Activated T-cell treated with anti-CD3 and anti-CD28 coated beads for 4 hours (primary cell): Measurements from ENCODE around the gene EXOC4.

Source experiments
- DNase-seq: peaks from one replicate; pipeline ENCODE4 v3.0.0-alpha.2; 2020

The EXOC4 gene

DNA sequence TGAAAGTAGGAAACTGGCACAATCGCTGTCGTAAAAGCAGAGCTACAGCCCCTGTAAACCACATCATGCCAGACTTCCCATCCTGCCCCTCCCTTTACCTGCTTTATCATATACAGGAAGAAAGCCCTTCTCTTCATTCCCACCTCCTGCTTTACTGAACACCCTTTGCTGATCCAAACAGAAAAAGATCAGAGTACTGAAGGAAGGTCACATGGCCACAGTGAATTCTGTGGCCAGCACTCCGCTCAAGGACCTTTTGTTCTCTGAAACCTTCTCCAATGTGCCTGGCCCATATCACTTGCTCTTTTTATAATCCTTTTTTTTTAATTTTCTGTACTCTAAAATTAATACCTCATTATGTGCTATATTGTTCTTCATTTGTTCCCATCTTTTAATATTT, 765.4 kb downstream of the EXOC4 start:
- no peak for DNase-seq

- DNase-seq = no peak
Observed at GRCh38 chr7:134019251-134019650, 766.4 kb downstream of the EXOC4 start.

DNA sequence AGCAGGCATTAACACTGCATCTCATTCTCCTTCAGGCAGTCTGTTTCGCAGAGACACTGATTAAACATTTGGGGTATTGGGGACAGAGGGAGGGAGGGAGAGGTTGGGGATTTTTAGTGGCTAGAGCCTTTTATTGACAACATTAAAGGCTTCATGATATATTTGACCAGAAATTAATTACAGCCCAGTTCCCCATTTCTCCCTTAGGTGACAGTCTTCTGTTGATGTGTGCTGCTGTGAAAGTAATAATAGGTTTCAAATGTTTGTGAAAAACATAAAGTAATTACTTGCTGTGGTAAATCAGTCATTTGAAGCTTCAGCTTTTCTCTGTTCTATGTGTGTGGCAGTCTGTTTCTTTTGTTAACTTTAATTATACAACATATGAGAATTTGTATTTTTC, 769.0 kb downstream of the EXOC4 start:
- no peak for DNase-seq

GRCh38 chr7:134022286-134022911, 769.5 kb downstream of the EXOC4 start:
- no peak for DNase-seq

DNA sequence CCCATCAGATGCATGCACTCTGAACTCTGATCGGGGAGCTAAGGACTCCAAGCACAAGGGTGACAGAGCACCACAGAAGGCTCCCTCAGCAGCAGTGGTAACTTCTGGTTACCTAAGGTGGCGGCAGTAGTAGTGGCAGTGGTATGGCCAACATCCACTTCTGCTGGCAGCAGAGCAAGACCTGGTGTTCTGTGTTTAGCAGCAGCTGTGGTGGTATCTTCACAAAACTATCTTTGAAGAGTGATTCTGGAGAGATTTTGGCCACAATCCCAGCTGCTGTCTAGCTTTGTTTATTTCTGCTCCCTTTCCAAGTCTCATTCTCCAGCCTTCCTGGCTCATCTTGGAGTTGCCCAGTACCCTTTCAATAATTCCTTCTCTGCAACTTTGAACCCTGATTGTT, 771.9 kb downstream of the EXOC4 start:
- DNase-seq = no peak

DNA sequence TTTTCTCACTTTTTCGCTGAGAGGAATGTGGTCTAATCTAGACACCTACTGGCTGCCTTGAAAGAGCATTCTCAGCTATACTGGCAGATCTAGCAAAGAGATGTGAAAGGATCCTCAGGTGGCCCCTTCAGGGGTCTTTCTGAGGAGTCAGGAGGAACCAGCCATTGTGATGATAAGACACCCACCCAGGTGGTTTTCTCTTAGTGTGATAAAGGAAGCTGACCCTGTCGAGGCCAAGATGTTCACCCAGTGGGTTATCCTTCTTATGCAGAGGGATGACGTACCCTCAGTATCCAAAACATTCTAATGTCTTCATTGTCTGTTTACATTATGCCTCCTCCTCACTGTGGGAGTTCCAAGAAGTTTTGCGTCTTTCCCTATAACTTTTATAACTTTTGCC, 776.0 kb downstream of the EXOC4 start:
- no peak for DNase-seq

GRCh38 chr7:134029743-134030142, 776.9 kb downstream of the EXOC4 start:
- DNase-seq = no peak

DNA sequence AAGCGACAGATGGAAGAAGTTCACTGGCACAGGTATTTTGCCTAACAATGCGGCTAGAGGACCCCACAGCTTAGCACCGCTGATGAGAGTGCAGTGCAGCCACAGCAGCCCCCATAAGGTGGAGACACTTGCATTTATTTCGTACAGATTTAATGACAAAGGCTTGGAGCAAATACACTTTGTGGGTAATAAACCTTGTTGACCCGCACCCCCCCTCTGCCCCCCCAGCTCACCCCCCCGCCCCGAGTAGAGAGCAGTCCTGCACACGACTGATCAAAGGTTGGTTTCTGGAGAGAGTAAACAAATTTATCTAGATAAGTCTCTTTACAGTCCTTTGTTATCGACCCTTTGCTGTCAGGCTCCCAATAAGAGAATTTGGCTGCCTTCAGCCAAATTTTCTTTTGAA, 777.6 kb downstream of the EXOC4 start:
- no peak for DNase-seq

- no peak for DNase-seq
Observed at GRCh38 chr7:134031835-134032617, 779.1 kb downstream of the EXOC4 start.

DNA sequence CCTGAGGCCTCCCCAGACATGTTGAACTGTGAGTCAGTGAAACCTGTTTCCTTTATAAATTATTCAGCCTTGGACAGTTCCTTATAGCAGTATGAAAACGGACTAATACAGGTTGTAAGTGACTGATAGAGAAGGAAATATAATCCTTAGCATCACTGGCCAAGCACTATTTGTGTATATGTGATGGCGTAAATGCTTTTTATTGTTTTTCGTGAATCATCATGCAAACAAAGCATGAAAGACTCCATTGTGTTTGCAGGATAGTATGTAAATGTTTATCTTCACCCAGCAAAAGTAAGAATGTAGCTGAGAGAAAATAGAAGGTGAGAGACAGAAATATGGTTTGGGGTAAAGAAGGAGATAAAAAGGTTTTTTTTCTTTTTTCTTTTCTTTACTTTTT, 781.8 kb downstream of the EXOC4 start:
- no peak for DNase-seq

GRCh38 chr7:134037991-134038390, 785.1 kb downstream of the EXOC4 start:
- DNase-seq = no peak

- no peak for DNase-seq
Observed at GRCh38 chr7:134040988-134041387, 788.1 kb downstream of the EXOC4 start.

GRCh38 chr7:134041477-134041876, 788.6 kb downstream of the EXOC4 start:
- DNase-seq = no peak

DNA sequence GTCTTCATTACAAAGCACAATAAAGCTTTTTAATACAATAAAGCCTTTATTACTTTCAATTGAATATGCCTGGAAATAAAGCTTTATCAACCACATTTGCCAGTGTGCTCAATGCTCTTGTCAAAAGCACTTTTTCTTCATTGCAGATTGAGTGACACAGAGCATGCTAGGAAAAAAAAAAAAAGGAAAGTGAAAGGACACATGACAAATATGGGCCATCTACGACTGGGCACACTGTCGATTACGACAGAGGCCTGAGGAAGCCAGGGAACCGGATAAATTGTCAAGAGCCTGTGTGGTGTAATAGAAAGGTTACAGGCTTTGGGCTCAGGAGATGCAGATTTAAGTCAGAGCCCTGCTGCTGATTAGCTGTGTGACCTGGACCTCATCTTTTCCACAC, 789.4 kb downstream of the EXOC4 start:
- DNase-seq = no peak

GRCh38 chr7:134044682-134045081, 791.8 kb downstream of the EXOC4 start:
- no peak for DNase-seq

GRCh38 chr7:134045716-134046115, 792.8 kb downstream of the EXOC4 start:
- no peak for DNase-seq

DNA sequence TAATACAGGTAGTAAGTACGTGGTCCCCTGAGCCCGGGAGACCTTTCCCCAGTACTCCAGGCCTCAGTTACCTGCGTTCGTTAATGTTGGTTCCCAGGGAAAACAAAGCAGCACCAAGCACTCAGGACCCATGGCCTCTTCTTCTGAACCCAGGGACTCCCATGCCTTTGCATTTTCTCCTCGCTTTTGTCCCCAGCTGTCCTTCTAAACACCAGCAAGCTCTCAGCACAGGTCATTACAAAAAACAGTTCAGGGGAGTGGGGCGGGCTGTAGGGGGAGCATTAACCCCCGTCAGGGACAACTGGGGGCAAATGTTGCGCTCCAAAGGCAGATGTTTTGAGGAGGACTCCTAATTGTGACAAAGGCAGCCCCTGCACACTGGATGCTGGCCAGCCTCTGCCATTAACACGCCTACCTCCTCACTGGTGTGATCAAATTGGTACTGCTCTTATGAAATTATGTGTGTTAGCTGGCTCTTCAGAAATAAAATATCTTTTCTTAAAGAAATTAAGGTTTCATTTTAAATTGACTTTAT, 793.8 kb downstream of the EXOC4 start:
- DNase-seq = no peak

GRCh38 chr7:134047675-134048074, 794.8 kb downstream of the EXOC4 start:
- no peak for DNase-seq

DNA sequence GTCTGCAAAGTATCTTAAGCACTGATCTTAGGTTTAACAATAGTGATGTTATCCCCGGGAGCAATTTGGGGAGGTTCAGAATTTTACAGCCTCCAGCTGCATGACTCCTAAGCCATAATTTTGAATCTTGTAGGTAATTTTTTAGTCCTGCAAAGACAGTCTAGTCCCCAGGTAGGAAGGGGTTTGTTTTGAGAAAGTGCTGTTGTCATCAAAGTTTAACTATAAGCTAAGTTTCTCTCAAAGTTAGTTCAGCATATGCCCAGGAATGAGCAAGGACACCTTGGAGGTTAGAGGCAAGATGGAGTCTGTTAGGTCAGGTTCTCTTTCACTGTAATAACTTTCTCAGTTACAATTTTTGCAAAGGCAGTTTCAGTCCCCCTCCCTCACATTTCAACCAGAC, 795.3 kb downstream of the EXOC4 start:
- no peak for DNase-seq

- no peak for DNase-seq
Observed at GRCh38 chr7:134051020-134051419, 798.1 kb downstream of the EXOC4 start.

- DNase-seq = no peak
Observed at GRCh38 chr7:134056816-134057215, 803.9 kb downstream of the EXOC4 start.

GRCh38 chr7:134058521-134058920, 805.6 kb downstream of the EXOC4 start:
- no peak for DNase-seq

- DNase-seq = no peak
Observed at GRCh38 chr7:134058980-134059379, 806.1 kb downstream of the EXOC4 start.

DNA sequence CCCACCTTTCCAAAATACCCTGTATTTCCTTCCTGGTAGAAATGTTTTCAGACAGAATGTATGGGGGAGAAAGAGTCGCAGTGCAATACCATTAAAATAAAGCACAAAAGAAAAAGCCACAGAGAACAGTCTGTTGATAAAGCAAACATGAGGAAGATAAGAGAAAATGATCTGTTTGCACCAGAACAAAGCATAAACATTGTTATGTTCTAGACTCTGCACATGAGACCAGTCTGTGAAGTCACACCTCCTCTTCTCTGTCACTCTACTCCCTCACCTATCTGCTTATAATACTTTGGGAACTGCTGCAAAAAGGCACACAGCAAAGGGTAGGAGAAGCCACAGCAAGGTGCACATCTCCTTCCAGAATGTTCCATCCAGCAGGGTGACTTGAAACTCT, 807.0 kb downstream of the EXOC4 start:
- no peak for DNase-seq

DNA sequence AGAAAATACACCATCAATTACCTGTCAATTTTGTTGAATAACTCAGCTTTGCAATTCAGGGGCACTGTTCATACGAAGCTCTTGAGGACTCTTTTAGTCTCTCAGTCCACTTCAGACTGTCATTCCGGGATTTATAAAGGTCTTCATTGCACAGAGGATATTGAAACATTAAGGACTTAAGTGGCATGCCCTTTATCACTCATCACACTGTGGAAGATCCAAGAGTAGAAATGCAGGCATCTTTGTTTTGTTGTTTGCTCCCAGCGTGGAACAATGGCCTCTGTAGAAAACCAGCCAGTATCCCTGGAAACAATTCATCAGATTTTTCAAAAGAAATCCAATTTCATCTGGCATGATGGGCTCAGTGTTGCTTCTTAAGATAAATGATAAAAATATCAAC, 808.0 kb downstream of the EXOC4 start:
- DNase-seq = no peak
